HG03432 (cell line): ENCODE measurements around the gene MPV17L2.

ENCODE experiments used
- ATAC-seq: cut with Tn5 transposase; IDR thresholded peaks from one replicate; pipeline ENCODE4 v1.9.1; 2021; ENCODE audit warnings: mild to moderate bottlenecking, moderate library complexity; ENCODE audit not compliant: unreplicated experiment

Gene MPV17L2

DNA sequence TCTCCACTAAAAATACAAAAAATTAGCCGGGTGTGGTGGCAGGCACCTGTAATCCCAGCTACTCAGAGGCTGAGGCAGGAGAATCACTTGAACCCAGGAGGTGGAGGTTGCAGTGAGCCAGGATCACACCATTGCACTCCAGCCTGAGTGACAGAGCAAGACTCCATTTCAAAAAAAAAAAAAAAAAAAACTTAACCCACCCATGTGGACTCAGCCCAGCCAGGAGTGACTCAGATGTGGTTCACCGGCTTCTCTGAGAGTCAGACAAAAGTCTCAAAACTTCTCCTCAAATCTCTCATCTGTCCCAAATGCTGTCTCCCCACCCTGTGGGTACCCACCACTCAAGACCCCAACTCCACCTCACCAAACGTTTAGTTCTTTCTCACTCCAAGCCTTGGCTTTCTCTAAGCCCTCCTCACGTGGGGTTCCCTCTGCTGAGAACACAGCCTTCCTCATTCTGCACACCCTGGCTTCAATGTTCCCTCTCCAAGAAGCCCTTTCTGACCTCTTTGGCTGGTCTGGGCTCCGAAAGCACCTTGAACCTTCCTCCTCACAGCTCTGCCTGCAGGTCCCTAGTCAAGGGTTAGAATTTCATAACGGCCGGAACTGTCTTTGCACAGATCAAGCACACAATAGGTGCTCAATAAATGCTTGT is 21.9 kb downstream of the MPV17L2 start:
- ATAC-seq: no peak

DNA sequence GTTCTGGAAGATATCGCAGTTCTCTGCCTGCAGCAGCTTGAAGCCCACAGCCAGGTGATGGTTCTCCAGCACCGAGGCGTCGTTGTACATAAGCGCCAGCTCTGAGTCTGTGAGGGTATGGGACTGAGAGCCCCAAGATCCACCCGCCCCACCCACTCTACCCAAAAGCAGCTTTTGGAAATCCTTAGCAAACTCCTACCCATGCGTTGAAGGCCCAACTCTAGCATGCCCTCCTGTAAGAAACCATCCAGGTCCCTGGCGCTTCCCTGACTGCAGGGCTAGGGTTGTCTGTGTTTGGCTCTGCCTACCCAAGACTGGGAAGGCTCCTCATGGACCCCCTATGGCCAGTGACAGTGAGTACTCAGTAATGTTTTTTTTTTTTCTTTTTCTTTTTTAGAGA is 23.8 kb downstream of the MPV17L2 start:
- ATAC-seq: no peak

DNA sequence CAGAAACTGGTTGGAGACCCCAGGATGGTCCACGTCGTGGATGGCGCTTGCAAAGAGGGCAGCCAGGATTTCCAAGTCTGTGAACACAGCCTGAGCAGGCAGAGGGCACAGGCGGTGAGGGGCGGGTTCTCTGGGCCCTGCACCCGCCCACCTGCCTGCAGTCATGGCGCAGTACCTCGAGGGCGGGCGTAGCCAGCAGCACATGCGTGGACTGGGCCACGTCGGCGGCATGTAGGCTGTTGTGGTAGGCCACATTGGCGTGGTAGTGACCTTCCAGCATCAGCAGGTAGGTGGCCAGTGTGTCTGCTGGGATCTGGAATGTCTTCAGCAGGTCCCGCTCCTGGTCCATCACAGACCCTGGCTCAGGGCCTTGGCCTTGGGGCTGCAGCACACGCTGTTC is 25.1 kb downstream of the MPV17L2 start:
- no peak for ATAC-seq

- ATAC-seq: no peak
Observed at GRCh38 chr19:18218600-18218999, 25.6 kb downstream of the MPV17L2 start.

GRCh38 chr19:18219911-18220631 is 27.1 kb downstream of the MPV17L2 start:
- ATAC-seq: no peak

DNA sequence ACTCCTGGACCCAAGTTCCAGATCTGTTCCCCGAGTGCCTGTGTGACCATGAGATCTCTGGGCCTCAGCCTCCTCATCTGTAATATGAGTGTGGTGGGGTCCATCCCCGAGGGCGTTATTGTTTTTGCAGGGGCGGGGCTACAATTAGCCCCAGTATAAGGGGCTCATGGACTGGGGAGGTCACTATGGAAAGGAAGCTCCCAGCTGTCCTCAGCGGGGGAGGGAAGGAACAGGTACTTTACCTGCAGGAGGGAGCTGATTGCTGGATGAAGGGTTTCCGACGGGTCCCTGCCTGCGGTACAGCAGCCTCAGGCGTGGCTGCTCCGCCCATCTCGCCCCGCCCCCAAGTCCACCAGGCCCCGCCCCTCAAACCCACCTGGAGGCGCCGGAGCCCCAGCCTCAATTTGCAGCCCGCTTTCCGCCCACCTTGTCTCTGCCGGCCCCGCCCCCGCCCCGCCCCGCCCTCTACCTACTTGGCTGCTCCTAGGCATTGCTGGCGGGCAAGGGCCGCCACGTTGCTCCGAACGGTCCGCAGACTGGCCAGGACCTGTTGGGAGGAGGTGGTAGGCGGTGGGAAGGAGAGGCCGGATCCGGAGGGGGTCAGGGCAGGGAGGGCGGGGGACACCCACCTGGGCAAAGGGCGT is 27.7 kb downstream of the MPV17L2 start:
- no peak for ATAC-seq

DNA sequence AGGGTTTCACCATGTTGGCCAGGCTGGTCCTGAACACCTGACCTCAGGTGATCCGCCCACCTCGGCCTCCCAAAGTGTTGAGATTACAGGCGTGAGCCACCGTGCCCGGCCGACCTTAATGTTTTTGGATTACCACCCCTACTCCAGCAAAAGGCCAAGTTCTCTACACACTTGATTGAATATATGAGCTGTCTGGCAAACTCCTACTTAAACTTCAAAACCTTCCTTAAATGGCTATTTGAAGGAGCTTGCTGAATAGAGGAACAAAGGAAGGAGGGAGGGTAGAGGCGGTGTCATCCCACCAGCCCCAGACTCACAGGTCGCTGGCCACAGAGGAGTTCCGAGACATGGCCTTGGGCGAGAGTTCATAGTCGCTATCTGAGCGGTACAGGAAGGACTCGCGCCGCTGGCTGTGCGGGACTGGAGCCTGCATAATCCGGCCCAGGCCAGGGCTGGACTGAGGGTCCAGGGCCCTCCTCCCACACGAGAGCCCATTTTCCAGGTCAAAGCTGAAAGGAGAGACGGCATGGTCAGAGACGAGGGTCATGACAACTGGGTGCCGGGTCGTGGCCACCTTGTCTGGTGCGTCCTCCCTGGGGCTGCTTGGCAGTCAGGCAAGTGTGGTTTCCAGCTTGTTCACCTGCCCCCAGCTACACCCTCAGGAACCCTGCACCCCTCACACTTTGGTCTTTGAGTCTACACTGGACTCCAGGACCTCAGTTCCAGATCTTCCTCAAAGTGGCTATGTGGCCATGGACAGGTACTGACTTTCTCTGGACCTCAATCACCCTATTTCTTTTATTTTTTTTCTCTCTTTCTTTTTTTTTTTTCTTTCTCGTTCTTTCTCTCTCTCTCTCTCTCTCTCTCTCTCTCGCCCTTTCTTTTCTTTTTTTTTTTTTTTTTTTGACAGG is 29.1 kb downstream of the MPV17L2 start:
- no peak for ATAC-seq

GRCh38 chr19:18223860-18224524 is 31.0 kb downstream of the MPV17L2 start:
- peak; percentile 9 for ATAC-seq

- ATAC-seq: peak; percentile 87
Observed at GRCh38 chr19:18224525-18225354, 31.7 kb downstream of the MPV17L2 start.

DNA sequence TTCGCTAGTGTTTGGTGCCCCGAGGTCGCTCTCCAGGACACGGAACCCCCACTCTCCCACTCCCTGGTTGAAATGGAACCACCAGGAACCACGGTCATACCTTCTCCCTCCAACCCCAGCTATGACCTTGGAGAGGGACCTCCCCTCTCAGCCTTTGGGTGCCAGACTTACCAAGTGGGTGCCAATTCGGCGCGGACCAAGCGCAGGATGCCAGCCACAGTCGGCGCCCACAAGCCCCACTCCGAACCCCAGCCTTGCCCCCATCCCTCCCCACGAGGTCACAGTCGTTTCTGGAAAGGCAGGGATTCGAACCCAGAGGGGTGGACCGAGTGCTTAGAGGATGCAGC is 32.3 kb downstream of the MPV17L2 start:
- no peak for ATAC-seq

DNA sequence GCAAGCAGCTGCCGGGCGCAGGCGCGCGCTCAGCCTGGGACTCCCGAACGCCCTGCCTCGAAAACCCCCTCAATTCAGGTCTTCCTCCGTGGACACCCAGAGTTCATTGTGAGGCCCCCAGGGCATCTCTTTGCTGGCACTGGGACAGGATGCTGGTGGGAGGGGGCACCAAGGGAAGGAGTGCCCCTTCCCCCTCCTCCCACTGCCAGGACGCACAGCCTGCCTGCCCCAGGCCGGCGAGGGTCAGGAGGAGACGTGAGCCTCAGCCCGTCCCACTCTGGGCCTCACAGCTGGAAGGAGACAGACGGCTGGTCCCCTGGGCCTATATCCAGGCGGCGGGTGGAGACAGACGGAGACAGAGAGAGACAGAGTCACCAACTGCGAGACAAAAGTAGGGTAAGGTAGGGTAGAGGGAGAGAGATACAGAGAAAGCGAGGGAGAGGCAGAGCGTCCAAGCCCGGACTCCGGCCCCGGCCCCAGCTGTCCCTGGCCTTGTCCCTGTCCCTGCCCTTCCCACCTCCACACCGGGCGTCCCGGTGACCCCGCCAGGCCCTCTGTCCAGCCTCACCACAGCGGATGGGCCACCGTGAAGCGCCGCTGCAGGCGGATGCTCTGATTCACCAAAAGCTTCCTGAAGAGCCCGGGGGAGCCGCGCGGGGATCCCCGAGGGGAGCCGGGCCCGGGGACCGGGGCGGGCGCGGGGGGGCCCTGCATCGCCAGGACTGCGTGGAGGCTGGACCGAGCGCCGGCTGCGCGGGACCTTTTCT is 32.9 kb downstream of the MPV17L2 start, which contains the start of gene PDE4C:
TSS of gene PDE4C (minus strand) at position 737 of the 767 bp plus-strand sequence. CDS start at position 714, 23 bp downstream.
- ATAC-seq: no peak

DNA sequence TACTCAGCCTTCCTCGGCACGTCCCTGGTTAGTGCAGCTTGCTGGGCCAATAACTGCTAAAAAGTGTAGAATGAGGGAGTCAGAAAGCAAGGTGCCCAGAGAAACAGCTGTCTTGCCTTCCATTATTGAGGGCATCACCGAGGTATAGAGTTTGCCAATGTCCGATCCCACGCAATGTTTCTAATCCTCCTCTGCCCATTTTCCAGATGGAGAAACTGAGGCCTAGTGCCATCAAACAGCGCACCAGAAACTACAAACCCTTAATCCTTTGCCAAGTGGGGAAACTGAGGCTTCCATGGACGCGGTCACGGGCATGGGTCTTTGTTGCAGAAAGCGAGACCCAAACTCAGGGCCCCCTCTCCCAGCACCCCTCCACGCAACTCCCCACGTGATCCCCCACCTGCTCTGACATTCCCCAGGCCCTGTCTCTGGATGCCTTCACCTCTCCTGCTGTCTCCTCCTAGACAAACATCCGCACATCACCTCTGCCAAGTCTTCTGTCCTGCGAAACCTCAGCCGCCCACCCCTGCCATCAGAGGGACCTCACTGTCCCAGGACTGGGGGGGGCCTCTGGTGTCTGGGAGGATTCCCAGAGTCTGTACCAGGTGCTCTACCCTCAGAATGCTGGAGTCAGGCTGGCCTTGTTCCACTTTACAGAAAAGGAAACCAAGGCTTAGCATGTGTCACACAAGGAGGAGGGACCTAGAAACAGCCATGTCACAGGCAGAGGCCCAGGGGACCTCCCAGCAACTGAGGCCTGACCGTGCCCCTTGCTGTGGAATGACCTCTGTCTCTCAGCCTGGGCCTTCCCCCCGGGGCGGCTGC is 34.1 kb downstream of the MPV17L2 start:
- no peak for ATAC-seq

DNA sequence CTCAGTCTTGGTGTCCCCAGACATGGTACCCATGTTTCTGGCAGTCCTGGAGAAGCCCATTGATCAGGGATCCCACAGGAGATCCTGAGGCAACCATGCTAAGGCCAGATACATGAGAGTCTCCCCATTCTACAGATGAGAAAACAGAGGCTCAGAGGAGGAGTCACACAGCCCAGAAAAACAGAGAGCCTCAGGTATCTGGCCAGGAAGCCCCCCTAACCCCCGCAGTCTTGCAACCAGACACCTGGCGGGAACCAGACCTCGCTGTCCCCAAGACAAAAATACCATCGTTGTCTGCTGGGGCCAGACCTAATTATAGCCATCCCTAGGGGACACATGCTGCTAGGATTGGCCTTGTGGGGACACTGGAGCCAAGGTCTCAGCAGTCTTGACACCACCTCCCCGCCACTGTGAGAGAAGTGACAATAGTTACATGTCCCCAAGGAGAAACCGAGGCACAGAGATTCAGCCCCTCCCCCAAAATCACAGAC is 34.8 kb downstream of the MPV17L2 start:
- ATAC-seq: no peak

DNA sequence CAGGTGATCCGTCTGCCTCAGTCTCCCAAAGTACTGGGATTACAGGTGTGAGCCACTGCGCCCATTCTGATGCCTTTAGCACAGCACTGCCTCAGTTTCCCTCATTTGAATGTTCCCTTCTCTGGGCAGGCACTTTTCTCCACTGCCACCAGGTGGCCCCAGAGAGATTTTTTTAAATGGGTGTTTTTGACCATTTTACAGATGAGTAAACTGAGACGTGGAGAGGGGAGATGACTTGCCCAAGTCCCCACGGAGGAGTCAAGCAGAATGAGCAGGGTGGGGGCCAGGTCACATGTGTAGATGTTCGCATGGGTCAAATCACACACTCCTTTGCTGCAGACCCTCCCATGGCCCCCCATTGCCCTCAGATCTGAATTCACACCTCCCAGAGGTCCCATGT is 36.5 kb downstream of the MPV17L2 start:
- no peak for ATAC-seq

DNA sequence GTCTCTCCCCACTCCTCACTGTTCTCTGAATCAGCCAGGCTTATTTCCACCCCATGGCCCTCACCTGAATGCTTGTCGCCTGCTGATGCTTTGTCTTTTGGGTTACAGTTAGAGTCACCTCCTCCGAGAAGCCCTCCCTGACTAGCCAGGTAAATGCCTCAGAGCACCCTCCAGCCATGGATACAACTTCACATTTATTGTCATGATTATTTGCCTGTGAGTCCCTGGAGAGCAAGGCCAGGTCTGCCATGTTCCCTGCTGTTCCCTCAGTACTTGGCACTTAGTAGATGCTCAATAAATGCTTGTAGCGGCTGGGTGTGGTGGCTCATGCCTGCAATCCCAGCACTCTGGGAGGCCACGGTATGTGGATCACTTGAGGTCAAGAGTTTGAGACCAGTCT is 36.9 kb downstream of the MPV17L2 start:
- no peak for ATAC-seq

- ATAC-seq: no peak
Observed at GRCh38 chr19:18230941-18231734, 38.1 kb downstream of the MPV17L2 start.

GRCh38 chr19:18231775-18232174 is 38.8 kb downstream of the MPV17L2 start:
- no peak for ATAC-seq
